CD4-positive, alpha-beta T cell treated with Interleukin-12 subunit alpha and Interleukin-12 subunit beta, for 1 hour (primary cell): Measurements from ENCODE around the gene PUS7L.
"Not testable (repeated sequence)": the region's sequence is repeated elsewhere in the genome, so short reads cannot be mapped to it uniquely, and the experiment has no call there.

ENCODE experiments used
- DNase-seq: peaks from one replicate; pipeline ENCODE4 v3.0.0-alpha.2; 2020

PUS7L gene

GRCh38 chr12:43744826-43745225 lies 13.8 kb downstream of the PUS7L start:
- DNase-seq = no peak

DNA sequence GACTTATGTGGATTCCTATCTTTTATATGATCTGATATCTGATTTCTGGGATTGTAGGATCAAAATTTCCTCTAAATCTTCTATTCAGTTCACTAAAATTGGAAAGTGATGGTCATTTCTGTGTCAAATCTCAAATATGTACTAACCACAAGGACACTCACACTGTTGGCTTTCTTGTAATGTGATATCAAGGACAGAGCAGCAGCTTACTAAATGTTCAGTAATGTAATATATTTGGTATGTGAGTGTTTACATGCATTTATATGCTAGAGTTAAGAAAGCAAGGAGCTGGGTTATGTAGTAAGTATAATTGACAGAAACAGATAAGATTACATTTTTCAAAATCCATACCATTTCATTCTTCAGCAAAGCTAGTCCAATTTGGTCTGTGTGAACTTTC lies 16.5 kb downstream of the PUS7L start:
- DNase-seq = no peak

GRCh38 chr12:43740511-43741100 lies 18.0 kb downstream of the PUS7L start:
- DNase-seq = no peak

GRCh38 chr12:43737646-43738045 lies 20.9 kb downstream of the PUS7L start:
- DNase-seq = no peak

- DNase-seq = no peak
Observed at GRCh38 chr12:43736927-43737440, 21.6 kb downstream of the PUS7L start.

GRCh38 chr12:43733687-43734086 lies 24.9 kb downstream of the PUS7L start:
- no peak for DNase-seq

DNA sequence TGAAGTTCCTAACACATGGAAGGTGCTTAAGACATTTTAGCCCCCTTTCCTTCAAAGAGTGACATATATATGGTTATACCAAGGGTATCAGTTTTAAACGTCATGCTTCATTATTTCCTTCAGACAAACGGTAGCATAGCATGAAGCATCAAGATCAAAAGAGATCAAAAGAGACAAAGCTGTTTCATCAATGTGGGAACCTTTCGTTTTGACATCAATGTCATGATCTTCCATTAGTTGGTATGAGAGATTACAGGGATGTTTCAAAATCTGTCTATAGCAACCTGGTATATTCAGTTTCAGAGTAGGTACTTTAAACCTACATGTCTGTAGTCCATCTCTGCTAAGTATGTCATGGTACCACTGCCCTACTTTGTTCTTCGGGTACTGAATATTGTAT lies 28.3 kb downstream of the PUS7L start:
- no peak for DNase-seq

GRCh38 chr12:43728698-43729097 lies 29.9 kb downstream of the PUS7L start:
- no peak for DNase-seq

DNA sequence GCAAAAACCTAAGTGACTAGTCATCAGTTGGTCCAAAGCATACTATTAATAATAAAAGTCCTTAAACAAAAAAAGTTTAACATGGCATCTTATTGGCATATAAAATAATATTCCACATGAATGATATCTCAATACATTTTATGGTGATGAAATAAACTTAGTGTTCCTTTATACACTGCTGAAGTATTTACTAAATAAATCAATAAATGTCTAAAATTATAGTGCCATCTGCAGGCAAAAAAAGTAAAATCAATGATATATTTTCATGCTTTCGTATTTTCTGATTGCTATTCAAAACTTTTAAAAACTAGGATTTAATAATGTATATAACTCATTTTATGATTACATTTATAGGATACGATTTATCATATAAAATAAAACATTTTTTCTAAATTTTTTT lies 30.5 kb downstream of the PUS7L start:
- no peak for DNase-seq

- DNase-seq = no peak
Observed at GRCh38 chr12:43723134-43723533, 35.5 kb downstream of the PUS7L start.

GRCh38 chr12:43722621-43723020 lies 36.0 kb downstream of the PUS7L start:
- DNase-seq = no peak

DNA sequence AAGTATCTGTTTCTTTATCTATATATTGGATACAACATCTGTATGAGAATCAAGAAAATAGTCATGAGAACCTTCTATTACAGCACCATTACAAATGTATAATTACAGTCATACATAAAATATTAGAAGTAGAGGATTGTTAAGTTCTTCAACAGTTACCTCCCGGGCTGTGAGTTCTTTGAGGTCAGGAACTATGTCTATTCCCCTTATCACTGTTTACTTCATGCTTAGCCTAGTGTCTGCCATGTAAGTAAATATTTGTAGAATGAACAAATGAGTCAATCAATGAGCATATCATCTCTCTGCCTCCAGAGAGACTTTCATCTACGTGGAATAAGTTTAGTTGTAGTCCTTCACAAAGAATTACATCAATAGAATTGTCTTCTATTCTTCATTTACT lies 47.2 kb downstream of the PUS7L start:
- no peak for DNase-seq

- not testable (repeated sequence) for DNase-seq
Observed at GRCh38 chr12:43703772-43704171, 54.8 kb downstream of the PUS7L start.

- not testable (repeated sequence) for DNase-seq
Observed at GRCh38 chr12:43701194-43701593, 57.4 kb downstream of the PUS7L start.

DNA sequence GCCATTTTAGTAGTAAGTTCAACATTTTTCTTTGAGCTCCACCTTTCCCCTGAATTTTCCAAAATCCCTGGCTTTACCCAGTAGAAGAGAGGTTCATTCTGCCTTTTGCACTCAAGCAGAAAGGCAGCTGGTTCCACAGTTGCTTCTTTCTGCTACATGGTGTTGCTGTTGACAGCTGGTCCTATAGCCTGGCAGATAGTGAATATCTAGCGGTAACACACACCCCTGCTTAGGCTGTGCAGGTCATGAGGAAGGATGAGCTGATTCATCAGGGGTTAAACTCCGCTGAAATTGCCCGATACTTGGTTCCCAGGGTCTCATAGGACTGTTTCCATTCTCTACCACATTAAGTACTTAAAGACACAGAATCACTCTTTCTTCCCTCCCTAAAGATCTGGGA lies 62.4 kb downstream of the PUS7L start:
- no peak for DNase-seq

- no peak for DNase-seq
Observed at GRCh38 chr12:43694879-43695278, 63.7 kb downstream of the PUS7L start.

- no peak for DNase-seq
Observed at GRCh38 chr12:43692064-43692463, 66.5 kb downstream of the PUS7L start.

- not testable (repeated sequence) for DNase-seq
Observed at GRCh38 chr12:43685491-43685890, 73.1 kb downstream of the PUS7L start.

GRCh38 chr12:43676183-43676813 lies 82.3 kb downstream of the PUS7L start:
- peak; percentile 5 for DNase-seq

DNA sequence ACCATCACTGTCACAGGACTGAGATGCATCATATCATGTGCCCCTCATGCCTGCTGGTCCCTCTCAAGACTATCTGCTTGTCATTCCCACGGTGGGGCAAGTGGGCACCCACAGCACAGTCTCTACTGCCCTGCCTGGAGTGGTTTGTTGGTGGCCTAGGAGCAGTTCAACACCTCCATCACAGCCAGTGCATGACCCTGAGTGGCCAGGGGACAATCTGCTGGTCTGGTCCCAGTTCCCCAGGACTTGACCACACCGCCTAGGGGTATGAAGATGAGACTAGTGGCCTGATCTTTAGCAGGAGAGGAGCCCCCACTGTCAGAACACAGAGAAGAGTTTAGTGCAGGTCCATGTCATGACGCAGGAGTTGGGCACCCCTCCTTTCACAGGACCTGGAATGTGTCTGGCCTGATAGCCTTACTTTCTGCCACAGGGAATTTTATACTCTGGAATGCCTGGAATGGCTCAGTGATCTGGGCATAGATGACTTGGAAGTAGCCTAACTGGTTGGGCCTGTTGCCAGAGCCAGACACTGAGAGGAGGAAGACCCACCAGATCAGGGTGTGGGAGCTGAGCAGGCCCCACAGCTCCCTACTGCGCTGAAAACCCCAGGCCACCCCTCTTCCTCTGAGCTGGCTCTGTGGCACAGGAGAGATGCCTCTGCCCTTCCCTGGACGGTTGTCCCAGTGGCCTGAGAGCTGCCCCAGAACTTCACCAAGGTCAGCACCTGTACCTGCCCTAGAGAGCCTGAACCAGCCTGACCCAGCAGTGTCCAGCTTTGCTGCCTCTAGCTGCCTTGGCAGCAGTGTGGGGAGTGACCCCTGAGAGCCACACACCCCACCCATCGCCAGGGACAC lies 83.3 kb downstream of the PUS7L start:
- DNase-seq = no peak

- DNase-seq = no peak
Observed at GRCh38 chr12:43669373-43669772, 89.2 kb downstream of the PUS7L start.
